Measurements from ENCODE around the gene ALDOB. TPM values are rescaled to one million over a fixed set of nuclear protein-coding genes. Genes with fewer than 3 reads are reported as not detected.

Gene ALDOB
- total and polyA plus RNA-seq, 2 donors (not counting 3 experiments of a cell fraction or from before 2014, with no cell fraction given) = not detected

GRCh38 chr9:101463397-101463796 is 27.8 kb upstream of the ALDOB start:
- no peaks in the 10 kb centered on the region for H3K9me3 ChIP-seq (replicated peaks; ENCODE audit: control insufficient read depth, insufficient read depth, low read length)
- no peaks in the 10 kb centered on the region for H3K79me2 ChIP-seq (ENCODE audit: control insufficient read depth, insufficient read depth, low read length)
- H3K4me2 ChIP-seq (ENCODE audit: insufficient read depth, low read length) = no peak overlapping the region
- ChIA-PET CTCF (interaction anchor here (1.3 to 7.2 kb wide), 2 partner anchors 14 to 68 kb away, joined by 4 to 261 read pairs; partner anchors contain the start of gene RNF20), POLR2A (no interaction called here)
- no peak overlapping the region for H3K9ac ChIP-seq (replicated peaks; ENCODE audit: extremely low read depth, insufficient read depth, low read length)
- no peaks in the 10 kb centered on the region for H3K9me1 ChIP-seq (replicated peaks; ENCODE audit: control insufficient read depth, extremely low read depth, insufficient read depth, low read length)
- no peaks in the 10 kb centered on the region for H4K20me1 ChIP-seq (replicated peaks; ENCODE audit: control insufficient read depth, extremely low read depth, insufficient read depth, low read length)
- no peaks in the 10 kb centered on the region for H3K36me3 ChIP-seq (ENCODE audit: control insufficient read depth in 2 of 2, extremely low read depth in 1 of 2, insufficient read depth in 2 of 2, low read length in 2 of 2)
- intact Hi-C loops (cut with micrococcal nuclease) = no loop called here
- DNase-seq (ENCODE audit: low read depth, low spot score) (no peak), FAIRE-seq (no peak)
- H3K4me1 ChIP-seq (ENCODE audit: control insufficient read depth, extremely low read depth, insufficient read depth, low read length) = no peaks in the 10 kb centered on the region
- no peak overlapping the region for H3K27ac ChIP-seq (ENCODE audit: insufficient read depth, low read depth, low read length)
- H3K27me3 ChIP-seq (ENCODE audit: control insufficient read depth in 2 of 2, insufficient read depth in 2 of 2, low read length in 2 of 2) = peaks cover 0 to under 1% of the 10 kb centered on the region in 2 experiments
- TF ChIP-seq EZH2 (IDR thresholded peaks at IDR 0.05; ENCODE audit: borderline replicate concordance, low read depth, low read length, severe bottlenecking) (no peak), POLR2AphosphoS5 (IDR thresholded peaks at IDR 0.05; ENCODE audit: insufficient read depth, low read depth, low read length) (no peak), GATA2 (IDR thresholded peaks at IDR 0.05; ENCODE audit: insufficient read depth, insufficient read length, low read depth, low read length) (no peak), JUN (IDR thresholded peaks at IDR 0.05; ENCODE audit: borderline replicate concordance, insufficient read depth, insufficient read length, low read depth) (no peak), MYC (IDR thresholded peaks at IDR 0.05; ENCODE audit: low read depth, low read length) (no peak), CTCF (IDR thresholded peaks at IDR 0.05; ENCODE audit: extremely low read depth in 1 of 2, insufficient read depth in 1 of 2, low read depth in 1 of 2, low read length in 2 of 2) (no peak), FOS (IDR thresholded peaks at IDR 0.05; ENCODE audit: borderline replicate concordance, insufficient read depth, low read length) (no peak), MAX (IDR thresholded peaks at IDR 0.05; ENCODE audit: insufficient read depth, insufficient read length) (no peak), POLR2A (IDR thresholded peaks at IDR 0.05; ENCODE audit: low read depth, low read length) (no peak)
- no peak overlapping the region for H3K4me3 ChIP-seq (replicated peaks in 1 of 3; ENCODE audit: insufficient read depth in 1 of 3, low read depth in 1 of 3, low read length in 3 of 3)
- no TSS peak for BruUV-seq (replicated peaks)
- H2AFZ ChIP-seq (ENCODE audit: low read depth, low read length) = no peak overlapping the region
- dilution Hi-C loops (cut with MboI; ENCODE audit: extremely low pct_ligation_motif_present, low sequenced_read_pairs) = no loop called here
